Mesodermal cell (in vitro differentiated cells): Measurements from ENCODE around the gene CCDC47.
"Not testable (repeated sequence)": the region's sequence is repeated elsewhere in the genome, so short reads cannot be mapped to it uniquely, and the experiment has no call there.

Source experiments
- H3K27ac ChIP-seq: 2 replicates; pipeline ENCODE4 v1.7.0; 2013; ENCODE audit warnings: mild to moderate bottlenecking, low read depth, low read length, moderate library complexity; ENCODE audit not compliant: severe bottlenecking
- H3K36me3 ChIP-seq: 2 replicates; pipeline ENCODE4 v1.7.1; 2013; ENCODE audit warnings: mild to moderate bottlenecking, low read length, moderate library complexity; ENCODE audit not compliant: control insufficient read depth, insufficient read depth
- H3K4me1 ChIP-seq: one replicate; pipeline ENCODE4 v1.7.1; 2013; ENCODE audit warnings: mild to moderate bottlenecking, low read length; ENCODE audit not compliant: insufficient read depth, control insufficient read depth, poor library complexity, severe bottlenecking
- H3K4me3 ChIP-seq: 2 replicates; pipeline ENCODE4 v1.7.0; 2013; ENCODE audit warnings: low read length, control low read depth, mild to moderate bottlenecking; ENCODE audit not compliant: insufficient read depth, poor library complexity, severe bottlenecking; ENCODE audit errors: extremely low read depth
- H3K9me3 ChIP-seq: 2 replicates; pipeline ENCODE4 v1.7.1; 2013; ENCODE audit warnings: mild to moderate bottlenecking, low read length, moderate library complexity; ENCODE audit not compliant: control insufficient read depth
- WGBS, 2 experiments: methylation state at CpG; one replicate each; pipeline ENCODE4 v1.1.5; 2013; ENCODE audit warnings: missing lambda C conversion rate in 2 of 2; ENCODE audit not compliant: insufficient coverage in 2 of 2; 5-methylcytosine and 5-hydroxymethylcytosine counted together

Gene CCDC47

DNA sequence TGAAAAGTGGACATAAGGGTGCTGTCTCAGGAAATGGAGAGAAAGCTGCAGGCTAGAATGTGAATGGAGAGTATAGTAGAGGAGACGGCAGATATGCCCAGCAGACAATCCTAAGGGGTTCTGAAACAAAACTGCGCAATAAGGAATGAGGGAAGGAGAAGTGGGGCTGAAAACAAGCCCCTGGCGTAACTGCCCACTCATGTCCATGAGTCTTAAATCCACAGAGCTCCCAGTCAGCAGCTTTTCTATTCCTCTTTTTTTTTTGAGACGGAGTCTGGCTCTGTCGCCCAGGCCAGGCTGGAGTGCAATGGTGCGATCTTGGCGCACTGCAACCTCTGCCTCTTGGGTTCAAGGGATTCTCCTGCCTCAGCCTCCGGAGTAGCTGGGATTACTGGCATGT is 37.7 kb downstream of the CCDC47 start:
- H3K27ac ChIP-seq: no peak overlapping the region
- no peak overlapping the region for H3K4me3 ChIP-seq
- no peaks in the 10 kb centered on the region for H3K9me3 ChIP-seq
- WGBS, 2 experiments: 99 to 100% methylated on average over 7 of the region's 8 CpGs
- peaks cover 3% of the 10 kb centered on the region for H3K4me1 ChIP-seq
- peaks cover 9% of the 10 kb centered on the region for H3K36me3 ChIP-seq

DNA sequence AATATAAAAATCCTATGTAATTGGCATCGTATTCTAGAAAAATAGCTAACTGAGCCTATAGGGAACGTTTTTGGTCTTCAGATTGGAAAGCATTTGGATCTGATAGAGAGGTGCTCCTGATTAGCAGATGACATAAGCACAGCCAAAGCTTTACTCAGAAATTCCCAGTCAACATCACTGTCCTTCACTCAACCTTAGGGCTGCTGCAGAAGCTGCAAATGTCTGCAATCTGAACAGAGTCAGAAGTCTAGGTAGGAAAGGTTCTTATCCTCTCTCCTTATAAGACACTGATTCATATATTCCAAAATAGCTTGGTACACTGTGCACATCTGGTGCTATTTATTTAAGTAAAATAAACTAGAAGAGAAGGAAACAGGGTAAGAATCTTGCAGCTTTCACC is 51.0 kb downstream of the CCDC47 start:
- Histone ChIP-seq H3K4me3 (no peak overlapping the region), H3K36me3 (peaks cover 23% of the 10 kb centered on the region), H3K4me1 (no peaks in the 10 kb centered on the region), H3K9me3 (no peaks in the 10 kb centered on the region), H3K27ac (no peak overlapping the region)
- 85% methylated on average over 2 of the region's 2 CpGs; no CpG with 5 or more reads in 1 of the 2 experiments for WGBS, 2 experiments

DNA sequence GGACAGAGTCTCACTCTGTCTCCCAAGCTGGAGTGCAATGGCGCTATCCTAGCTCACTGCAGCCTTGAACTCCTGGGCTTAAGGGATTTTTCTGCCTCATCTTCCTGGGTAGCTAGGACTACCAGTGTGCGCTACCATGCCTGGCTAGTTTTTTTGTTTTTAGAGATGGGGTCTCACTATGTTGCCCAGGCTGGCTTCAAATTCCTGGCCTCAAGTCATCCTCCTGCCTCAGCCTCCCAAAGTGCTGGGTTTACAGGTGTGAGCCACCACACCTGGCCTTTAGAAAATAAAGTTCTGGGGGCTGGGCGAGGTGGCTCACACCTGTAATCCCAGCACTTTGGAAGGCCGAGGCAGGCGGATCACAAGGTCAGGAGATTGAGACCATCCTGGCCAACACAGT is 53.2 kb downstream of the CCDC47 start:
- H3K36me3 ChIP-seq: peaks cover 17% of the 10 kb centered on the region
- not testable (repeated sequence) for H3K9me3 ChIP-seq, H3K27ac ChIP-seq, H3K4me3 ChIP-seq, H3K4me1 ChIP-seq
- 87 to 97% methylated on average over 4 of the region's 5 CpGs for WGBS, 2 experiments

DNA sequence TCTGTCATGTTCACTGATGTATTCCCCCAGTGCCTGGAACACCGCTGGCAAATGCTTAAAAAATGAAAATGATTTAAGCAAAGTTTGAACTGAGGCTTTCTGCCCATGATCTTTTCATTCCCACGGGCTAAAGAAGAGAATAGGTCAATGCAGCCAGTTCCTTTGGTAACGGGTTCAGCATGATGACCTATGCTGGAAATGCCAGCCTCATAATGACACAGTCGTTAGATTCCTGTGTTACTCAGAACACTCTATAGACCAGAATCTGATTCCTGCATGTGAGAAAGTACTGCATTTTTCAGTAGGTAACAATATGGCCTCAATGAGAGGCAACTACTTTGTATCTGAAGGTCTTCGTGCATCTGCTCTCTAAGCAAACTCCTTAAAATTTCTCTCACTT is 54.4 kb downstream of the CCDC47 start:
- Histone ChIP-seq H3K4me1 (no peaks in the 10 kb centered on the region), H3K27ac (no peak overlapping the region), H3K4me3 (no peak overlapping the region), H3K36me3 (peaks cover 11% of the 10 kb centered on the region), H3K9me3 (no peaks in the 10 kb centered on the region)
- 96% methylated on average over 3 to 4 of the region's 5 CpGs for WGBS, 2 experiments

DNA sequence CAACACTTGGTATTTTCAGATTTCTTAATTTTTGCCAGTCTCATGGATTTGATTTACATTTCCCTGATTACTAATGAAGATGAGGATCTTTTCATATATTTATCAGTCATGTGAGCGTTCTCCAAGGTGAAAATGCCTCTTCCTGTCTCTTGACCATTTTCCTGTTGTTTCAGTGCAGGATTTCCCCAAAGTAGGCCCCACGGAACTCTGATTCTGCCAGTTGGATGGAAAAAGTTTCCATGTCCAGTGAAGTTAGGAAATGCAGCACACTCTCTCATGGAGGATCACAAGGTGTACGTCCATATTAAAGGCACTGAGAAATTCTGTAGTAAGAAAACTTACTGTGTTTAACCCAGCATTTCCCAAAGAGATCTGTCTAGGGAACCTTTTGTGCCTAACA is 57.0 kb downstream of the CCDC47 start:
- Histone ChIP-seq H3K27ac (no peak overlapping the region), H3K4me3 (no peak overlapping the region), H3K4me1 (no peaks in the 10 kb centered on the region), H3K36me3 (peaks cover 31% of the 10 kb centered on the region), H3K9me3 (no peaks in the 10 kb centered on the region)
- 90 to 94% methylated on average over 3 of the region's 3 CpGs for WGBS, 2 experiments

DNA sequence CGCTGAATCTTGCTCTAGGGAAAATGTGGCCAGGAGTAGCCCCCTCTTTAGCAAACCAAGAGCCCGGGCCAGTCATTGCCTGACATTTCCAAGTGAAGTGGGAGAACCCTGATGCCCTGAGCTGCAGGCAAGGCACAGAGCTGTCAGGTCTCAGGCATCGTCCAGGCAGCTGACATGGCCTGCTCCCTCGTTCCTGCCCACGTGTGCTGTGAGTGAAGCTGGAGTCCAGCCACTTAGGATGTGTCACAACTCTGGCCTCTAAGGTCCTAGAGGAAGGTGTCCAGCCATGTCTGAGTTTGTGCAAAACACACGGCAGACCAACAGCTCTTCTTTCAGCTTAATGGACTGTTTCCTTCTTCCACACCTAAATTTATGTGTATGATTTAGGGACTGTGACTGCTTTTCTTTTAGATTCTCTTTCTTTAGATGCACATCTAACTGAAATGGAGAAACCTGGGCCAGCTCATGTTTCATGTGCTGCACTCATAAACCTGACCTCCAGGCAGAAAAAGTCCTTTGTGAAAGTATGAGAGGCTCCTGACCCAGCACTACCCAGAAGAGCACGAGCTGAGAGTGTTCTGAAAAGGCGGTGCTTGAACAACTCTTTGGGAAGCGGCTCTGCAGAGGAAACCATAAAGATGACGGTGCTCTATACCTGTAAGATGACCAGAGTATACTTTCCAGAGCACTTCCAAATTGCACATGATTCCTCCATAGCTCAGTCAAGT is 58.7 kb downstream of the CCDC47 start:
- Histone ChIP-seq H3K4me3 (no peak overlapping the region), H3K4me1 (no peaks in the 10 kb centered on the region), H3K9me3 (no peaks in the 10 kb centered on the region), H3K27ac (no peak overlapping the region), H3K36me3 (peaks cover 43% of the 10 kb centered on the region)
- 93 to 97% methylated on average over 7 to 9 of the region's 10 CpGs for WGBS, 2 experiments

DNA sequence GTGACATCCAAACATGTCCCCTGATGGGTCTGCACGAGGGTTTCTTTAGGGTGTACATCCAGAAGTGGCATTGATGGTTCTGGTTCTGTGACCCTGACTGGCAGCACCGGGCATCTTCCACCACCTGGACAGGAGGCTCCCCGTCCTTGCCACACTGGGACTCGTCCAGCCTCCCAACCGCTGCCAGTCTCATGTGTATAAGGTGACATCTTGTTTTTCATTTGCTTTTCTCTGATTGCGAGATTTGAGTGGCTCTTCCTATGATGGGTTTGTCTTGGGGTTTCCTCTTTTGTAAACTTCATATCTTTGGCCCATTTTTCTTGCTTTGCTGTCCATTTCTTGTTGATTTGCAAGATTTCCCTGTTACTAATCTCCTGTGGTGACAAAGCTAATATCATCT is 64.3 kb downstream of the CCDC47 start:
- H3K27ac ChIP-seq: no peak overlapping the region
- peaks cover 66% of the 10 kb centered on the region for H3K36me3 ChIP-seq
- no peak overlapping the region for H3K4me3 ChIP-seq
- H3K4me1 ChIP-seq: peaks cover 3% of the 10 kb centered on the region
- no peaks in the 10 kb centered on the region for H3K9me3 ChIP-seq
- WGBS, 2 experiments: 96 to 98% methylated on average over 4 to 5 of the region's 6 CpGs

DNA sequence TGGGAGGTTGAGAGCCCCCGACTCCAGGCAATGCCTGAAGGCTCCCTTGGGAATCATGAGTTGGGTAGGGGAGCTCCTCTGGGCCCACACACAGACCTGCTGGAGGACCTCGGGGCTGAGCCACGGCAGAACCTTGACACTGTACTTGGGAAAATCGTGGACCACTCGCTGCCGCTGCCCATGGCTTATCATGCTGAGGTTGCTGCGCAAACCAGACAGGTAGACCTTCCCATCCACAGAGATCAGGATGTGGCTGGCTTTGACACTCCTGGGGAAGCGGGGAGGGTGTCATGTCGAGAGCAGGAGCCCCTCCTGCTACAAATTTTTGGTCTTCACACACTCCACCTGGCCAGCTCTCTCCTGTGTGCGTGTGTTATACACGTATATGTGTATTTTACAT is 66.2 kb downstream of the CCDC47 start:
- Histone ChIP-seq H3K9me3 (no peaks in the 10 kb centered on the region), H3K36me3 (peaks cover 57% of the 10 kb centered on the region)
- 93 to 95% methylated on average over 7 of the region's 11 CpGs for WGBS, 2 experiments

DNA sequence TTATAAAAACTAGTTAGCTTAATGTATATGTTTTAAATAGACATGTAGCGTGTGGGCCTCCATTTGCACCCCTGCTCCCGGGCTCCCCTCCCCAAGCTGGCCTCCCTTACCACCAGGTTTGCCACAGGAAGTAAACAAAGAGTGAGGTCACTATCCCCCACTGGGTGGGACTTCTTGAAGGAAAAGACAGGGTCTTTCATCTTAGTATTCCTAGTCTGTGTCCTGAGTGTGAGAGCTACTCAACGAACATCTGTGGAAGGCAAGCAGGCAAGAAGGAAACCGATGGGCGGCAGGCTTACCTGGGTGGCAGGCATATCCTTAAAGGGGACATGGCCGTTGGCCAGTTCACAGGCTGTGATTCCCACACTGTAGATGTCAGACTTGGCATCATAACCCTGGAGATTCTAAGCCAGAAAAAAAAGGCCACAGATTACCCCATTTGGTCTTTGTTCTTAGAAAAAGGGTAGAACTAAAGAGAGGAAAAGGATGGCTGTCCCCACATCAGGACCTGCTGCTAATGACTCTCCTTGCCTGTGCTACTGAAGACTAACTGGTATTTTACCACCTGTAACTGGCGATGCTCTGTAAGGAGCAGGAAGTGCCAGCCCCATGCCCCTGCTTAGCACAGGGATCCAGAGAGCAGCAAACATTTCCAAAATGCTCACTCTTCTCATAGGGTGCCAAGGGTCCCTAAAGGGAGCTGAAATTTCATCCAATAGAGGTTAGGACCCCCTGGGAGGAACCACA is 66.9 kb downstream of the CCDC47 start:
- H3K4me1 ChIP-seq: peaks cover 15% of the 10 kb centered on the region
- H3K4me3 ChIP-seq: no peak overlapping the region
- WGBS, 2 experiments: 90 to 91% methylated on average over 4 to 5 of the region's 7 CpGs
- H3K9me3 ChIP-seq: no peaks in the 10 kb centered on the region
- peaks cover 53% of the 10 kb centered on the region for H3K36me3 ChIP-seq
- H3K27ac ChIP-seq: no peak overlapping the region

More for the DNA sequence above, 66.2 kb downstream of the CCDC47 start:
- no peak overlapping the region for H3K27ac ChIP-seq
- peaks cover 14% of the 10 kb centered on the region for H3K4me1 ChIP-seq
- H3K4me3 ChIP-seq: no peak overlapping the region

DNA sequence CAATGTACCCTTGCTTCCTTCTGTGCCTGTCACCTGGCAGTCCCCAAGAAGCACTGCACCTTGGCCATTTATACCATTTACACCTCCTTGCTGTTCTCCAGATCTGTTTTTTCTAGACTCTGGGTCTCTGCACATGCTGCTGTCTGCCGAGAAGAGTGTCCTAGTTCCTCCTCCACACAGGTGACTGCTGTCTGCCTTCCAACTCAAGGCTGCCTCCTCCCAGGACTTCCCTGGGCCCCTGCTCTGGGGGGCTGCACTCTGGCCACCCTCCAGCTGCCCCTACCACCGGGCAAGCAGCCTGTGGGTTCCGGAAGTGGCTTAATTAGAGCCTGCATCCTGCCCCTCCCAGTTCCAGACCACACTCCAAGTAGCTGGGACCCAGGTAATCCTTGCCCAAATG is 67.7 kb downstream of the CCDC47 start:
- H3K4me3 ChIP-seq: no peak overlapping the region
- H3K9me3 ChIP-seq: no peaks in the 10 kb centered on the region
- H3K27ac ChIP-seq: no peak overlapping the region
- 89 to 93% methylated on average over 3 of the region's 3 CpGs for WGBS, 2 experiments
- peaks cover 21% of the 10 kb centered on the region for H3K4me1 ChIP-seq
- H3K36me3 ChIP-seq: peaks cover 47% of the 10 kb centered on the region

DNA sequence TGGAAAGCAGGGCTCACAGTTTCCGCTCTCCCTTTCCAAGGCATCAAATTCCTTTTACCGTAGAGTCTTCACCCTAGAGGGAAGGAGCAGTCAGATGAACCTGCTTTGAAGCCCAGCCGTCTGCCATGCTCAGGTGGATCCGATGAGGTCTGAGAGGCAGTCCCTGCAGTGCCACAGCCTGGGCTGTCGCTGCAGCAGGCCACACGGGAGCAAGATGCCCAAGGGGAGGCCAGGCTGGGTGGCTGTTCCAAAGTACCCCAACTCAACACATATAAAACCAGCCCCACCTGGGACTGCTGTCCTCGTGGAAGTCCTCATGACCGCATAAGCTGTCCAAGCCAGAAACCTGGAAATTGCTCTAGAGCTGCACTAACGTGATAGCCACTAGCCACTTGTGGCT is 68.6 kb downstream of the CCDC47 start:
- Histone ChIP-seq H3K36me3 (peaks cover 42% of the 10 kb centered on the region), H3K27ac (no peak overlapping the region), H3K4me1 (peaks cover 21% of the 10 kb centered on the region), H3K4me3 (no peak overlapping the region), H3K9me3 (no peaks in the 10 kb centered on the region)
- WGBS, 2 experiments: 92 to 98% methylated on average over 9 of the region's 9 CpGs
